Esophagus squamous epithelium (tissue), 5 donors: ENCODE results near the gene ATP2B2. TPM values are rescaled to one million over a fixed set of nuclear protein-coding genes. Genes with fewer than 3 reads are reported as not detected.

Source experiments
- DNase-seq: peaks from one replicate; lab custom pipeline; 2025; lab: John Stamatoyannopoulos, UW
- H3K27ac ChIP-seq, 4 donors: fragments of 200-600 bp; sonication (generic); one replicate each; pipeline ENCODE4 v1.5.1; 2016 to 2019; ENCODE audit warnings: mild to moderate bottlenecking in 1 of 4
- H3K27me3 ChIP-seq, 4 donors: fragments of 200-600 bp; sonication (generic); 1 replicate in 3 of 4; 2 replicates in 1 of 4; pipeline versions ENCODE4 v1.5.1 to v1.6.0; 2017 to 2021; ENCODE audit warnings: antibody characterized with exemption in 1 of 4
- H3K36me3 ChIP-seq, 3 donors: fragments of 200-600 bp; sonication (generic); one replicate each; pipeline ENCODE4 v1.5.1; 2016 to 2019
- H3K4me1 ChIP-seq, 3 donors: fragments of 200-600 bp; sonication (generic); one replicate each; pipeline ENCODE4 v1.5.1; 2017 to 2019
- H3K4me3 ChIP-seq, 4 donors: fragments of 200-600 bp; sonication (generic); 1 replicate in 3 of 4; 2 replicates in 1 of 4; pipeline ENCODE4 v1.5.1; 2016 to 2019; ENCODE audit warnings: mild to moderate bottlenecking in 2 of 4, moderate library complexity in 1 of 4
- H3K9me3 ChIP-seq, 3 donors: fragments of 200-600 bp; sonication (generic); one replicate each; pipeline ENCODE4 v1.5.1; 2016 to 2019
- CTCF ChIP-seq, 6 experiments: fragments of 450-650 bp in 4 of 6; fragments of 200-600 bp in 2 of 6; sonication (generic) in 2 of 6; IDR thresholded peaks; one replicate each; pipeline ENCODE4 v1.5.1; 2016 to 2019; ENCODE audit warnings: antibody characterized with exemption in 6 of 6, mild to moderate bottlenecking in 4 of 6, moderate library complexity in 4 of 6
- POLR2A ChIP-seq, 4 donors: fragments of 450-650 bp; IDR thresholded peaks; one replicate each; pipeline ENCODE4 v1.6.1; 2017; ENCODE audit warnings: antibody characterized with exemption in 4 of 4, mild to moderate bottlenecking in 4 of 4, moderate library complexity in 3 of 4
- WGBS, 2 donors: methylation state at CpG; one replicate each; pipeline ENCODE4 v1.1.5; 2018; 5-methylcytosine and 5-hydroxymethylcytosine counted together
- intact Hi-C: fragments of 100-400 bp; cut with DNase I; formaldehyde crosslinking; loops from one replicate; pipeline ENCODE4 v1.15.0; 2022
- total RNA-seq, 4 donors: library from RNA; depleted of rRNA; stranded (reverse); fragments of >200 nt; gene quantifications; one replicate each; pipeline ENCODE4 v1.1.0, GENCODE V29; 2016
- donor health status: DM: yes; HTN: yes; CAD: no.

ATP2B2 gene
- total RNA-seq, 4 donors from 2014 or later, result 0.31 to 0.57 (median 0.42) TPM

- H3K36me3 ChIP-seq, result no peaks in the 10 kb centered on the region
- no peaks in the 10 kb centered on the region for H3K4me1 ChIP-seq
- H3K4me3 ChIP-seq, result no peak overlapping the region
- 53 to 54% methylated on average over 12 to 14 of the region's 22 CpGs for WGBS, 2 donors
- H3K27me3 ChIP-seq, result peaks cover 0 to 67% (median 0%) of the 10 kb centered on the region in 4 donors
- H3K9me3 ChIP-seq, result no peaks in the 10 kb centered on the region
- DNase-seq, result no peak
- TF ChIP-seq POLR2A (IDR thresholded peaks at IDR 0.05) (no peak), CTCF (IDR thresholded peaks at IDR 0.05) (no peak)
- H3K27ac ChIP-seq, result no peak overlapping the region
- intact Hi-C loops, result no loop called here
Observed at GRCh38 chr3:10450494-10451440, 54.6 kb downstream of the ATP2B2 start.

- Histone ChIP-seq H3K27ac (no peak overlapping the region), H3K4me3 (no peak overlapping the region), H3K27me3 (peaks cover 0 to 61% (median 0%) of the 10 kb centered on the region in 4 donors), H3K9me3 (no peaks in the 10 kb centered on the region), H3K36me3 (no peaks in the 10 kb centered on the region), H3K4me1 (no peaks in the 10 kb centered on the region)
- WGBS, 2 donors, result 92 to 95% methylated on average over 4 to 5 of the region's 18 CpGs
- no peak for TF ChIP-seq CTCF (IDR thresholded peaks at IDR 0.05)
- TF ChIP-seq POLR2A (IDR thresholded peaks at IDR 0.05), result no peak
- intact Hi-C loops, result no loop called here
- no peak for DNase-seq
Observed at GRCh38 chr3:10449436-10449835, 56.0 kb downstream of the ATP2B2 start.

GRCh38 chr3:10448544-10448943 is 56.8 kb downstream of the ATP2B2 start:
- TF ChIP-seq POLR2A (IDR thresholded peaks at IDR 0.05), result no peak
- no peak for TF ChIP-seq CTCF (IDR thresholded peaks at IDR 0.05)
- no peak overlapping the region for H3K4me3 ChIP-seq
- 90% methylated on average over 3 of the region's 3 CpGs; no CpG with 5 or more reads in 1 of the 2 donors for WGBS, 2 donors
- H3K4me1 ChIP-seq, result no peaks in the 10 kb centered on the region
- peaks cover 0 to 54% (median 0%) of the 10 kb centered on the region in 4 donors for H3K27me3 ChIP-seq
- DNase-seq, result no peak
- H3K36me3 ChIP-seq, result no peaks in the 10 kb centered on the region
- no peaks in the 10 kb centered on the region for H3K9me3 ChIP-seq
- intact Hi-C loops, result no loop called here
- no peak overlapping the region for H3K27ac ChIP-seq

GRCh38 chr3:10447527-10448260 is 57.7 kb downstream of the ATP2B2 start:
- H3K4me3 ChIP-seq, result no peak overlapping the region
- no peaks in the 10 kb centered on the region for H3K4me1 ChIP-seq
- no peak overlapping the region for H3K27ac ChIP-seq
- H3K27me3 ChIP-seq, result peaks cover 0 to 46% (median 0%) of the 10 kb centered on the region in 4 donors
- no peaks in the 10 kb centered on the region for H3K9me3 ChIP-seq
- TF ChIP-seq CTCF (IDR thresholded peaks at IDR 0.05), result no peak
- no peak for TF ChIP-seq POLR2A (IDR thresholded peaks at IDR 0.05)
- H3K36me3 ChIP-seq, result no peaks in the 10 kb centered on the region
- WGBS, 2 donors, result 63 to 74% methylated on average over 3 to 5 of the region's 6 CpGs
- DNase-seq, result no peak
- intact Hi-C loops, result no loop called here

- no peak for DNase-seq
- WGBS, 2 donors, result 67 to 74% methylated on average over 1 to 3 of the region's 5 CpGs
- Histone ChIP-seq H3K36me3 (no peaks in the 10 kb centered on the region), H3K27ac (no peak overlapping the region), H3K27me3 (peaks cover 0 to 41% (median 0%) of the 10 kb centered on the region in 4 donors), H3K9me3 (no peaks in the 10 kb centered on the region), H3K4me3 (no peak overlapping the region), H3K4me1 (no peaks in the 10 kb centered on the region)
- intact Hi-C loops, result no loop called here
- no peak for TF ChIP-seq CTCF (IDR thresholded peaks at IDR 0.05)
- no peak for TF ChIP-seq POLR2A (IDR thresholded peaks at IDR 0.05)
Observed at GRCh38 chr3:10447110-10447509, 58.3 kb downstream of the ATP2B2 start.
